B cell (primary cell): ENCODE data around the gene IDS. TPM values are rescaled to one million over a fixed set of nuclear protein-coding genes. Genes with fewer than 3 reads are reported as not detected.
A peak's percentile ranks its signal among the peaks of the same experiment; 100 is the strongest.

ENCODE experiments used
- ATAC-seq: fragments of 200-7000 bp; cut with Tn5 transposase; one replicate; pipeline ENCODE4 v1.10.0; 2021; ENCODE audit warnings: low read depth, mild to moderate bottlenecking, moderate number of reproducible peaks, moderate library complexity
- CTCF ChIA-PET: fragments of 350-600 bp; sonication (Branson Sonifier 250); formaldehyde crosslinking; loops from one replicate; lab custom pipeline; 2021; ENCODE audit warnings: antibody characterized with exemption, inconsistent platforms; lab: Charles Lee
- POLR2A ChIA-PET: fragments of 350-600 bp; sonication (Branson Sonifier 250); formaldehyde crosslinking; loops from one replicate; lab custom pipeline; 2021; ENCODE audit warnings: antibody characterized with exemption; lab: Charles Lee
- DNase-seq: peaks from one replicate; pipeline ENCODE4 v3.0.0; 2013
- H2AFZ ChIP-seq: 2 replicates; pipeline ENCODE4 v1.6.1; 2012; ENCODE audit warnings: mild to moderate bottlenecking, low read depth, low read length; ENCODE audit not compliant: insufficient read depth, poor library complexity, severe bottlenecking
- H3K27ac ChIP-seq, 2 donors: 1 replicate in 1 of 2; 2 replicates in 1 of 2; pipeline ENCODE4 v1.5.1; 2012 to 2013; ENCODE audit warnings: low read length in 2 of 2, mild to moderate bottlenecking in 2 of 2, moderate library complexity in 1 of 2
- H3K27me3 ChIP-seq, 4 experiments: fragments of 200-600 bp in 1 of 4; sonication (generic) in 1 of 4; replicated peaks in 1 of 4; 1 replicate in 2 of 4; 2 replicates in 2 of 4; pipeline versions ENCODE4 v1.6.1 to v1.7.0; 2013 to 2016; ENCODE audit warnings: low read length in 3 of 4, mild to moderate bottlenecking in 2 of 4, mixed read lengths in 1 of 4, moderate library complexity in 1 of 4; ENCODE audit not compliant: insufficient read depth in 4 of 4, control insufficient read depth in 3 of 4; ENCODE audit errors: control extremely low read depth in 1 of 4
- H3K36me3 ChIP-seq, 2 experiments: replicated peaks in 1 of 2; 1 replicate in 1 of 2; 2 replicates in 1 of 2; pipeline versions ENCODE4 v1.6.1 to v1.7.1; 2013; ENCODE audit warnings: low read length in 1 of 2; ENCODE audit not compliant: insufficient read depth in 2 of 2, control insufficient read depth in 1 of 2; ENCODE audit errors: control extremely low read depth in 1 of 2, extremely low read depth in 1 of 2
- H3K4me1 ChIP-seq, 2 donors: fragments of 200-600 bp in 1 of 2; sonication (generic) in 1 of 2; 1 replicate in 1 of 2; 2 replicates in 1 of 2; pipeline versions ENCODE4 v1.5.1 to v1.6.1; 2013 to 2017; ENCODE audit warnings: low read length in 2 of 2; ENCODE audit not compliant: control insufficient read depth in 2 of 2, insufficient read depth in 2 of 2
- H3K4me2 ChIP-seq: replicated peaks from 2 replicates; pipeline ENCODE3; 2012; ENCODE audit warnings: mild to moderate bottlenecking, low read depth, low read length; ENCODE audit not compliant: poor library complexity, severe bottlenecking
- H3K4me3 ChIP-seq, 5 experiments: fragments of 200-600 bp in 1 of 5; sonication (generic) in 1 of 5; 1 replicate in 3 of 5; 2 replicates in 2 of 5; pipeline versions ENCODE4 v1.5.1 to v1.7.0; 2011 to 2016; ENCODE audit warnings: low read length in 4 of 5, mild to moderate bottlenecking in 4 of 5, low read depth in 2 of 5, control low read depth in 1 of 5, moderate library complexity in 1 of 5; ENCODE audit not compliant: insufficient read depth in 1 of 5; ENCODE audit errors: control extremely low read depth in 1 of 5, extremely low read depth in 1 of 5
- H3K79me2 ChIP-seq: fragments of 200-600 bp; sonication (generic); one replicate; pipeline ENCODE4 v1.6.0; 2016; ENCODE audit warnings: low read length; ENCODE audit not compliant: control insufficient read depth, insufficient read depth
- H3K9ac ChIP-seq: fragments of 200-600 bp; sonication (generic); 2 replicates; pipeline ENCODE4 v1.6.1; 2017; ENCODE audit warnings: mild to moderate bottlenecking, low read length, moderate library complexity
- H3K9me3 ChIP-seq, 3 donors: one replicate each; pipeline versions ENCODE4 v1.6.1 to v1.7.1; 2013; ENCODE audit warnings: low read length in 2 of 3; ENCODE audit not compliant: control insufficient read depth in 2 of 3, insufficient read depth in 1 of 3; ENCODE audit errors: control extremely low read depth in 1 of 3
- H4K20me1 ChIP-seq: 2 replicates; pipeline ENCODE4 v1.6.0; 2012; ENCODE audit warnings: mild to moderate bottlenecking, low read length; ENCODE audit not compliant: insufficient read depth, control insufficient read depth, poor library complexity, severe bottlenecking
- H3K27ac Mint-ChIP-seq: one replicate; pipeline ENCODE4 v1.8.0; 2021; ENCODE audit warnings: mixed read lengths
- H3K27me3 Mint-ChIP-seq: one replicate; pipeline ENCODE4 v1.8.0; 2021; ENCODE audit warnings: mixed read lengths
- H3K4me1 Mint-ChIP-seq: one replicate; pipeline ENCODE4 v1.8.0; 2021; ENCODE audit warnings: mixed read lengths
- H3K4me3 Mint-ChIP-seq: one replicate; pipeline ENCODE4 v1.8.0; 2021; ENCODE audit warnings: mixed read lengths
- H3K9me3 Mint-ChIP-seq: one replicate; pipeline ENCODE4 v1.8.0; 2022; ENCODE audit warnings: mixed read lengths; ENCODE audit not compliant: insufficient read depth
- EZH2 ChIP-seq: IDR thresholded peaks from 2 replicates; pipeline ENCODE4 v1.6.1; 2012; ENCODE audit warnings: borderline replicate concordance, low read depth, mild to moderate bottlenecking, moderate library complexity, low read length; ENCODE audit not compliant: insufficient read depth, poor library complexity, severe bottlenecking
- WGBS: methylation state at CpG from one replicate; pipeline ENCODE4 v1.1.5; 2013; ENCODE audit warnings: missing lambda C conversion rate; ENCODE audit not compliant: insufficient coverage; 5-methylcytosine and 5-hydroxymethylcytosine counted together
- intact Hi-C: fragments of 100-400 bp; cut with micrococcal nuclease; formaldehyde crosslinking; loops from one replicate; pipeline ENCODE4 v1.10.0; 2022
- polyA plus RNA-seq: library from polyadenylated mRNA; depleted of rRNA; stranded (reverse); fragments of >200 nt; gene quantifications from 2 replicates; pipeline ENCODE4 v1.2.3, GENCODE V29; 2012
- total RNA-seq, 2 donors: library from RNA; stranded (reverse); fragments of 120-200 nt in 1 of 2; gene quantifications; 1 replicate in 1 of 2; 2 replicates in 1 of 2; pipeline versions ENCODE4 v1.2.3 to v1.2.4, GENCODE V29; 2013 to 2022
- TF ChIP-seq, protein P1 (sequence below): fragments of 200-600 bp; IDR thresholded peaks from one replicate; pipeline ENCODE4 v1.8.0; 2022; ENCODE audit warnings: antibody characterized with exemption, mild to moderate bottlenecking

Gene IDS
- total and polyA plus RNA-seq, 2 donors (not counting 1 experiment from before 2014, with no cell fraction given) = 85.3 to 169 TPM

DNA sequence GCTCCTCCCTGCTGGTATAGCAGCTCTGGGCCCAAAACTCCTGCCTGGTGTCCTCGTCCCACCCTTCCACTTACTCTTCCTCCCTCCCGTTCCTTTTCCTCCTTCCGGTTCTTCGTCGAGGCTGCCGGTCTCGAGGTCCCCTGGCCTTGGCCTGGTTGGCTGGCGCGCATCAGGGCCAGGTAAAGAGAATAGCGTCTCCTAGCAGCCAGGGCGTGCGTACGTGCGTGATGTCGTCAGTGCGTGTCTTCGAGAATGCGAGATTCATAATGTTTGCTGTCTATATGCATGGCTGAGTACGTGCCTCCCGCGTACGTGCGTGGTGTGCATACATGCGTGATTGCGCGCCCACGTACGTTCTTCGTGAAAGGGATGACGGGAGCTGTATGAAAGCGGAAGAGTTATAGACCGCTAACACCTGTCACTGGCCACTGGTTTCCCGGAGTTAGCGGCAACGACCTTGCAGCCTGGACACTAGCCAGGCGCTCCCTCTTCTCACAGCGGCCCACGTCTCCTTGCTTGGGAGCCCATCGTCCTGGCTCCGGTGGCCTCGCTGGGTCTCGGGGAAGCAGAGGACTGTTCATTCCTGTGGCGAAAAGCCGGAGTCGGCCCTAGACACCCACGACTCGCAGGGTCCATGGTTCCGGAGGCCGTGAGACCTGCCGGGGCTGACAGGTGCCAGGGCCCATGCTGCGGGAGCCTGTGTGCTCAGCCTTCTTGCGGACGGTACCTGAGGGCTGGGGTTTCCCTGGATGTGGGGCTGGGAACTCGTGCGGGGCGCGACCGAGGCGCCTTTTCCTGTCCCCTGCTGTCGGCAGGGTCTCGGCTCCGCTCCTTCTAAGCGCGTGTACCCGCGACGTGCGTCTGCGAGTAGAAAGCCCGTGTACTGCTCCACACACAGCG lies 35.8 kb upstream of the IDS start, which contains the start of gene EOLA1:
TSS of gene EOLA1 (plus strand) at position 392 of the 900 bp plus-strand sequence. CDS start 4,619 bp downstream, outside the sequence.
- intact Hi-C loops = loop anchor here (1.0 kb wide), 1 partner anchor 36 kb away; the partner anchor contains the start of gene IDS
- peak within 1 kb of the TSS; percentile 4 to 81 (median 70) for H3K4me3 ChIP-seq
- under 1% methylated on average over 63 of the region's 71 CpGs for WGBS

More for the DNA sequence above, 35.8 kb upstream of the IDS start, which contains the start of gene EOLA1:
- H3K36me3 ChIP-seq = no peaks in the 10 kb centered on the region
- H3K4me2 ChIP-seq = peak within 1 kb of the TSS; percentile 79
- peak within 1 kb of the TSS; percentile 18 for H2AFZ ChIP-seq
- no peaks in the 10 kb centered on the region for H3K9me3 Mint-ChIP-seq
- ChIA-PET POLR2A (interaction anchor here (0.7 to 2.4 kb wide), 6 partner anchors 10 to 1629 kb away, joined by 3 to 59 read pairs (median 6); partner anchors contain the start of genes EOLA2, FMR1 and IDS), CTCF (interaction anchor here (0.7 to 3.5 kb wide), 8 partner anchors 9 to 399 kb away, joined by 3 to 20 read pairs (median 8); partner anchors contain the start of gene IDS)
- peak within 1 kb of the TSS; percentile 95 for H3K4me3 Mint-ChIP-seq
- ATAC-seq (peak; percentile 62), DNase-seq (peak; percentile 96)
- peaks cover 7% of the 10 kb centered on the region for H3K79me2 ChIP-seq
- peaks cover 12% of the 10 kb centered on the region for H3K4me1 Mint-ChIP-seq
- no peaks in the 10 kb centered on the region for H3K9me3 ChIP-seq
- peak within 1 kb of the TSS; percentile 99 for H3K27ac ChIP-seq
- H3K4me1 ChIP-seq = peaks cover 6 to 13% of the 10 kb centered on the region in 2 donors
- TF ChIP-seq, protein P1, sequence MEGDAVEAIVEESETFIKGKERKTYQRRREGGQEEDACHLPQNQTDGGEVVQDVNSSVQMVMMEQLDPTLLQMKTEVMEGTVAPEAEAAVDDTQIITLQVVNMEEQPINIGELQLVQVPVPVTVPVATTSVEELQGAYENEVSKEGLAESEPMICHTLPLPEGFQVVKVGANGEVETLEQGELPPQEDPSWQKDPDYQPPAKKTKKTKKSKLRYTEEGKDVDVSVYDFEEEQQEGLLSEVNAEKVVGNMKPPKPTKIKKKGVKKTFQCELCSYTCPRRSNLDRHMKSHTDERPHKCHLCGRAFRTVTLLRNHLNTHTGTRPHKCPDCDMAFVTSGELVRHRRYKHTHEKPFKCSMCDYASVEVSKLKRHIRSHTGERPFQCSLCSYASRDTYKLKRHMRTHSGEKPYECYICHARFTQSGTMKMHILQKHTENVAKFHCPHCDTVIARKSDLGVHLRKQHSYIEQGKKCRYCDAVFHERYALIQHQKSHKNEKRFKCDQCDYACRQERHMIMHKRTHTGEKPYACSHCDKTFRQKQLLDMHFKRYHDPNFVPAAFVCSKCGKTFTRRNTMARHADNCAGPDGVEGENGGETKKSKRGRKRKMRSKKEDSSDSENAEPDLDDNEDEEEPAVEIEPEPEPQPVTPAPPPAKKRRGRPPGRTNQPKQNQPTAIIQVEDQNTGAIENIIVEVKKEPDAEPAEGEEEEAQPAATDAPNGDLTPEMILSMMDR = no peak
- TF ChIP-seq EZH2 = no peak
- H3K27ac Mint-ChIP-seq = peak within 1 kb of the TSS; percentile 100
- no peaks in the 10 kb centered on the region for H4K20me1 ChIP-seq
- H3K9ac ChIP-seq = peak within 1 kb of the TSS; percentile 78
- no peaks in the 10 kb centered on the region for H3K27me3 ChIP-seq
- H3K27me3 Mint-ChIP-seq = no peaks in the 10 kb centered on the region
